ENCODE results near the gene GATA5.

The GATA5 gene

DNA sequence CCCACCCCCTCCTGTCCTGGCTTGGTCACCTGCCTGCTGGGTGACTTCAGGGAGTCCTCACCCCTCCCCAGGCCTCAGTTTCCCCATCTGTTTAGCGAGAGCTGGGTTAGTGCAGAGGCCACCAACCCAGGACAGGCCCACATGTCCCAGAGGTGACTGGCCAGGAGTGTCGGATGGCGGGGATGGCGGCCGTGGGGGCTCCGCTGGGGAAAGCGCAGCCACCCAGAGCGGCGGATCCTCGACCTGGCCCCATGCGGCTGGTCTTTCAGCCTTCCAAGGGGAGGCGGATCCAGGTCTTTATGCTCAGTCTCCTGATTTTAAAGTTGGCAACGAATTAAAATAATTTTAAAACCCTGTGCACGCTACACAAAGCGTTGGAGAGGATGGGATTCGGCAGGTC, 31.0 kb upstream of the GATA5 start:
- DNase-seq (ENCODE audit: low spot score) = no peak
- TF ChIP-seq, protein P1, sequence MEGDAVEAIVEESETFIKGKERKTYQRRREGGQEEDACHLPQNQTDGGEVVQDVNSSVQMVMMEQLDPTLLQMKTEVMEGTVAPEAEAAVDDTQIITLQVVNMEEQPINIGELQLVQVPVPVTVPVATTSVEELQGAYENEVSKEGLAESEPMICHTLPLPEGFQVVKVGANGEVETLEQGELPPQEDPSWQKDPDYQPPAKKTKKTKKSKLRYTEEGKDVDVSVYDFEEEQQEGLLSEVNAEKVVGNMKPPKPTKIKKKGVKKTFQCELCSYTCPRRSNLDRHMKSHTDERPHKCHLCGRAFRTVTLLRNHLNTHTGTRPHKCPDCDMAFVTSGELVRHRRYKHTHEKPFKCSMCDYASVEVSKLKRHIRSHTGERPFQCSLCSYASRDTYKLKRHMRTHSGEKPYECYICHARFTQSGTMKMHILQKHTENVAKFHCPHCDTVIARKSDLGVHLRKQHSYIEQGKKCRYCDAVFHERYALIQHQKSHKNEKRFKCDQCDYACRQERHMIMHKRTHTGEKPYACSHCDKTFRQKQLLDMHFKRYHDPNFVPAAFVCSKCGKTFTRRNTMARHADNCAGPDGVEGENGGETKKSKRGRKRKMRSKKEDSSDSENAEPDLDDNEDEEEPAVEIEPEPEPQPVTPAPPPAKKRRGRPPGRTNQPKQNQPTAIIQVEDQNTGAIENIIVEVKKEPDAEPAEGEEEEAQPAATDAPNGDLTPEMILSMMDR (IDR thresholded peaks at IDR 0.05; ENCODE audit: extremely low read depth, insufficient read depth, missing control alignments) = no peak
- in situ Hi-C loops (cut with MboI; ENCODE audit: low pct_unique_long_range_greater_than_20kb, low sequenced_read_pairs, unreplicated experiment) = no loop called here

DNA sequence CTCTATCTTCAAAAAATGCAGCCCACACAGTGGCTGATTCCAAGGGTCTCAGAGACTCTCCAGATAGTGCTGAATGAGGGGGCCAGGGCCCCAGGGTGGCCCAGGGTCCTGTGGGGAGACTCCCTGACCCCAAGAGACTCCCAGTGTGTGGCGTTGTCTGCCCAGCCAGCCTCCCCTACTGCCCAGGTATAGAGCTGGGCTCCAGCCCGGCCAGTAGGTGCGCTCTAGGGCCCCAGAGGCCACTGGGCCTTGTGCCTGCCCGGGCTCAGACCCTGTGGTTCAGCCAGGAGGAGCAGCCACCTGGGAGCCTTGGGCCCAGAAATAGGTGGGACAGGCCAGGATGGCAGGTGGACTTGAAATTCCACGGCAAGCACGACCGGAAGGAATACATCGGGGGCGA, 30.3 kb upstream of the GATA5 start:
- in situ Hi-C loops (cut with MboI; ENCODE audit: low pct_unique_long_range_greater_than_20kb, low sequenced_read_pairs, unreplicated experiment) = no loop called here
- DNase-seq (ENCODE audit: low spot score) = no peak
- TF ChIP-seq, protein P1 (IDR thresholded peaks at IDR 0.05; ENCODE audit: extremely low read depth, insufficient read depth, missing control alignments) = no peak

DNA sequence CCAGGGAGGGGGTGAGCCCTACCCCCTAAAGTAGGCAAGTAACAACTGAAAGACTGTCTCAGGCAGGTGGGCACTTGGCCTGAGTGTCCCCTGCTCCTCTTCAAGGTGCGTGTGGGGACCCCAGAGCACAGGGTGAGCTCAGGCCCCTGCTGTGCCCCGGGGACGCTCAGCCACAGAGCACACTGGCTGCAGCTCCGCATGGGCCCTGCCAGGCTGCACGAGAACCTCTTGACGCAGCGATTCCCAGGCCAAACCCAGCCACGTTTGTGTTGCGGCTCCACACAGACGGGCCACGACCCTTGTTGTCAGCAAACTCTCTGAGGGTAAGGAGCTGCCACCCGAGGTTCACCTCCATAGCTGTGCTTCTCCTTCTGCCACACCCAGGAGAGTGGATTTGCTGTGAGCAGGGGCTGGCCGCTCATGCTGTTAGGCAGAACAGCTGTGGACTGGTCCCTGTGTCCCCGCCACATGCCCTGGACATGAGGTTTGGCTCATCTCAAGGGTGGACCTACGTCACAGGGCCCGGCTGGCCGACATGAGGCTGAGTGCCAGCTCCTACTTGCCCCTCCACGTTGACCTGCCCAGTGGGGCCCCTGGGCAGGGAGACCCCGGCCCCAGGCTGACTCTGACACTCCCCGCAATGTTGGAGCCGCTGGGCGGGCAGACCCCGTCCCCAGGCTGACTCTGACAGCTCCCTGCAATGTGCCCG, 29.7 kb upstream of the GATA5 start:
- TF ChIP-seq, protein P1 (IDR thresholded peaks at IDR 0.05; ENCODE audit: extremely low read depth, insufficient read depth, missing control alignments) = no peak
- no peak for DNase-seq (ENCODE audit: low spot score)
- in situ Hi-C loops (cut with MboI; ENCODE audit: low pct_unique_long_range_greater_than_20kb, low sequenced_read_pairs, unreplicated experiment) = no loop called here

DNA sequence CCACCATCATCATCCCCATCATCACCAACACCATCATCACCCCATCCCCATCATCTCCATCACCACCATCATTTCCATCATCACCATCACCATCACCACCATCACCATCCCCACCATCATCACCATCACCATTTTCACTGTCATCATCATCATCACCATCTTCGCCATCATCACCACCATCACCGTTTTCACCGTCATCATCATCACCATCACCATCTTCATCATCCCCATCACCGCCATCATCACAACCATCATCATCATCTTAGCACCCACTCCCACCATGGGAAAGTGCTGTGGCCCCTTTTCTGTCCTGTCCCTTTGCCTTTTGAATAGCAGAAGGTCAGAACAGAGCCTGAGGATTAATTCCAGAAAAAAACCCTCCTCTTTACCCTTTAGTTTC, 28.5 kb upstream of the GATA5 start:
- TF ChIP-seq, protein P1 (IDR thresholded peaks at IDR 0.05; ENCODE audit: extremely low read depth, insufficient read depth, missing control alignments) = no peak
- in situ Hi-C loops (cut with MboI; ENCODE audit: low pct_unique_long_range_greater_than_20kb, low sequenced_read_pairs, unreplicated experiment) = no loop called here

DNA sequence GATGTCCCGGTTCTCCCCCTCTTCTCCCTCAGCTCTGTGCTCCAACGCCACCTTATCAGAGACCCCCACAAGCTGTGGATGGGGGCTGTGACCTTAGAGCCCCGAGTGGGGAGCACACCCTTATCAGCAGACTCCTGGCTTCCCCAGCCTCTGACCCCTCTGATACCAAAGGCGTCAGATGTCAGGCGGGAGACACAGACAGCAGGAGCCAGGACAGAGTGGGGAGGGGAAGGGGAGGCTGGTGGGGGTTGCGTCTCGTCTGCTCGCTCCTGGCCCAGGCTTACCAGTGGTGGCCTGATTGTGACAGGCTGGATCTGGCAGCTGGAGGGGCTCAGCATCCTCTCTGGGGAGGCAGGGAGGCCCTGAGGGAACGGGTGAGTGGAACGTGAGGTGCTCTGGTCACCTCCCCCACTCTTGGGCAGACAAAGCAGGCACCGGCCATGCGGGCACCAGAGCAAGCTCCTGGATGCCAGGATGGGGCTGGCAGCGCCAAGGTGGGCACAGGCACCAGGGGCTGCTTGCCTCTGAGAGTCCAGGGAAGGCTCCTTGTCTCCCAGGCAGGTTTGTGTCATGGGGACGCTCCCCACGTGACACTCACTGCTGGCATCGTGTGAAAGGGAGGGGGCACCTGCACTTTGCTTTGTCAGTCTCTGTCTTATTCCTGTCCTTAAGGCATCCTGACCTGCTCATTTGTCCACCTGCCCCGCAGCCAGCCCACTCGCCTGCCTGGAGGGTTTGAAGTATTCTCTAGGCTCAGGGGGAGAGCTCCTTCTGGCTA, 27.8 kb upstream of the GATA5 start:
- TF ChIP-seq, protein P1 (IDR thresholded peaks at IDR 0.05; ENCODE audit: extremely low read depth, insufficient read depth, missing control alignments) = no peak
- DNase-seq (ENCODE audit: low spot score) = no peak
- in situ Hi-C loops (cut with MboI; ENCODE audit: low pct_unique_long_range_greater_than_20kb, low sequenced_read_pairs, unreplicated experiment) = no loop called here

More for the DNA sequence above, 28.5 kb upstream of the GATA5 start:
- DNase-seq (ENCODE audit: low spot score) = no peak

DNA sequence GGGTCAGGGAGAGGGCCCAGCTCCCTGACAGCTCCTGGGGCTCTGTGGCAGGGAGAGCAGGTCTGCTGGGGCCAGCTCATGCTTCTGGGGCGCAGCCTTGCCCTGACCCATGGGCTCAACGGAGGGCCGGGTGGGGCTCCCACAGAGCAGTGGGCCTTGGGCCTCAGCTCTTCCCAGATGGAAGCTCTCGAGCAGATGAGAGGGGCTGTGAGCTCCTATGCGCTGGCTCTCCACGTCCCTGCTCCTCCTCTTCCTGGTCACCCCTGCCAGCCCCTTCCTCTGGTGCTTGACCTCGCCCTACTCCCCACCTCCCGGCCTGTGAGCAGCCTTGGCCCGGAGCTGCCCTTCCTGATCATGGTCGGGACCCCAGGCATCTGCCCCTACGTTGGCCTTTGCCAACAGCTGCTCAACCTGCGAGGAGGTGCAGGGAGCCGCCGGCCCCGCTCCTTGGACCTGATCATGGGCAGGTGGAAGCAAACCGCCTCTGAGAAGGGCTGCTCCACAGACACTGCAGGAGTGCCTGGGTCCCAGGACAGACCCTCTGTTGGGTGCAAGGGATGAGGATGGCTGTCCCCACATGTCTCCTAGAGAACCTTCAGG, 26.8 kb upstream of the GATA5 start:
- in situ Hi-C loops (cut with MboI; ENCODE audit: low pct_unique_long_range_greater_than_20kb, low sequenced_read_pairs, unreplicated experiment) = no loop called here

More for the DNA sequence above, 26.8 kb upstream of the GATA5 start:
- no peak for DNase-seq (ENCODE audit: low spot score)
- TF ChIP-seq, protein P1 (IDR thresholded peaks at IDR 0.05; ENCODE audit: extremely low read depth, insufficient read depth, missing control alignments) = no peak

All from GM13977 (cell line).